Fibroblast of skin of right quadriceps (primary cell): ENCODE measurements around the gene IFT27.

Source experiments
- DNase-seq: peaks from one replicate; pipeline ENCODE4 v3.0.0-alpha.2; 2013

IFT27 gene

DNA sequence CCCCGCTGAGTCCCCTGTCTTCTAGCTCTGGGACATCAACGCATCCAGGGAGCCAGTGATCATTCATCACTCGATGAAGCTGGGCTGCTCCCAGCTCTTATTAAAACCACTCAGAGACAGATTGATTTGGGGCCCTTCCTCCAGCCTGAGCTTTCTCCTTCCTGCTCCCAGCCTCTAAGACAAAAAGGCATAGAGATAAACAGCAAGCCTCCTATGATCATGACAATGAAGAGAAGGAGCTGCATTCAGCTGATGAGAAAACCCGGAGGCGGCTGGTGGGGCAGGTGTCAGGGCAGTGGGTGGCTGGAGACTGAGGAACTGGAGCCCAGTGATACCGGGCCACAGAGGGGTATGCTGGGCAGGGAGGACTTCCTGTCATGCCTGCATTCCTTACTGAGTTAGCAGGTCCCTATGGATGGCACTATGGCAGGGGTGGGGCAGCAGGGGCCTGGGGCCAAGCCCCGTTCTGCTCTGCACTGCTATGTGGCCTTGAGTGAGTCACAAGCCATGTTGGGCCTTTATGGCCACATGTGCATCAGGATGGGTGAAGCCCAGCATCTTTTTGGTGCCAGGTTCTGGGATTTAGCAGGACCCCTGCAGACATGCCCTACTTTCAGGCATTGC lies 20.7 kb upstream of the IFT27 start:
- no peak for DNase-seq

GRCh38 chr22:36795633-36796032 lies 19.7 kb upstream of the IFT27 start:
- no peak for DNase-seq

DNA sequence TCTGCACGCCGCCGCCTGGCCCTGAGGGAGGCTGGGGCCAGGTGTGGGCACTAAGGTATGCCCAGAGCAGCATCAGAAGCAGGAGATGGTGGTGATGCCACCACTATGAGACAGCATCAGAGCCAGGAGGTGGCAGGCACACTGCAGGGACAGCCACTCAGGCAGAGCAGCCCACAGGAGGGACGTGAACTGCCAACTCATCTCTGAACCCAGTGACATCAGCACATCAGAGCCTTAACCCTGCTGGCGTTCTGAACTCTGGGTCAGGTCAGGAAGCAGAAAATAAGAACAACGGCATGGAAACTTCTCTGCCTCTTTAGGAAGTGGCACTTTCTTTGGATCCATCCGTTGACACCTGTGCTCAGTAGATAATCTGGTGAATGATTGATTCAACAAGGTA lies 14.7 kb upstream of the IFT27 start:
- no peak for DNase-seq

DNA sequence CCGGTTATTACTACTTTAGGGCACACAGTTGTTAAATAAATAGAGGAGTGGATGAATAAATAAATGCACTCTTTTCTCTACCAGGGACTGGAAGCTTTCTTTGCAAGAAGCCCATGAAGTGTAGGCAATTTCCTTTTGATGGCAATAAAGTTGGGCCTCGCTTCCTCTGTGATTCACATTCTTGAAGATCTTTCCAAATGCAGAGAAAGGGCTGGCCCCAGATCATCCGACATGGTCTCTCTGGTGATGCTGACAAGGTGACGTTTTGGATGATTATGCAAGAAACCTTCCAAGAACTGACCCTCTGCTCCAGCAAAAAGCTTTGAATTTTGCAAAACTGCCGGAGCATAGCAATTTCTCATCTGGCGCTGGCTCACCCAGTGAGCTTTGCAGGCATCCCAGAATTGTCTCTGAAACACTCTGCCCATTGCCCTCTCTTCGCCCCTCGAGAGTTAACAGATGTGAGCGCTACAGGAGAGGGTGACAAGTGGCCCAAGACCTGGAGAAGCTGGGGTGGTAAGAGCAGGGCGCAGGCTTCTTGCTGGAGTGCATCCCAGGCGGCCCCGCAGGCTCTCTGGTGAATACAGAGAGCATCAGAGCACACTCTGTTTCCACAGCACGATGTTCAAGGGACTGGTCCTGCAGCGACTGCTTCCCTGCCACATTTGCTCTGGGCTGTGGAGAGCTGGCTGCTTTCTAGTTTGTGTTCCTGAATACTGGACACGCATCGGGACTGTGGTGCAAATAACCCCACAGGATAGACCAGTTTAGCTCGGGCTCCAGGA lies 11.5 kb upstream of the IFT27 start:
- no peak for DNase-seq

DNA sequence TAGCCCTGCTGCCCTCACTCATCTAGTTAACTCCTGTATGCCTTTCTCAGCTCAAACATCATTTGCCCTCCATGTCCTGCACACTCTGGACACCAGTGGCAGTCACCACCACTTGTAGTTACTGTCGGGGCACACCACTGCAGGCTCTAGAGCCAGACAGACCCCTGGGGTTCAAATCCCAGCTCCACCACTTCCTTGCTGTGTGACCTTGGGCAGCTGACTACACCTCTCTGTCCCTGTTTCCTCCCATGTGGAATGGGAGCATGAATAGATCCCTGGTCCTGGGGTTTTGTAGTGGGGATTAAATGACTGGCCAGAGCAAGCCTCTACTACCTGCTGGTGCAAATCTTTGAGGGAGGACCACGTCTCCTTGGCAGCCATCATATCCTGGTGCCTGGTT lies 7.8 kb upstream of the IFT27 start:
- no peak for DNase-seq

- peak; percentile 75 for DNase-seq
Measured at GRCh38 chr22:36781656-36782627, 6.0 kb upstream of the IFT27 start.

- DNase-seq: no peak
Measured at GRCh38 chr22:36778020-36778419, 2.1 kb upstream of the IFT27 start.

DNA sequence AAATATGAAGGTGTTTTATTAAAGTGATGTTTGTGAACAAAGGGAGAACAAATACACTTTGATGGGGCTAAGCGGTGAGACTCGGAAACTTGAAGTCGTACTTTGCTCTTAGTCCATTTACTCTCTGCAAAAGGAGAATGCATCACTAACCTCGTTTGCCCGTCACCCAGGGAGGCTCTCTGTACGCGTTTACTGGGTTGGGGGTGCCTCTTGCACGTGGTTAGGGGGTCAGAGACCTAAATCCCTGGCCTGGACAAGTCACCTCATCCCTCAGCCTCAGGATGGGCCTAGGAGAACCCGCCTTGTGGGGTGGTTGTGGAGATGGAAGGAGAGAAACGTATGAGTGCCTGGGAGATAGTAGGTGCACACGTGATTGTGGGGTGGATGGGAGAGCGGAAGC lies 803 bp upstream of the IFT27 start:
- no peak for DNase-seq

DNA sequence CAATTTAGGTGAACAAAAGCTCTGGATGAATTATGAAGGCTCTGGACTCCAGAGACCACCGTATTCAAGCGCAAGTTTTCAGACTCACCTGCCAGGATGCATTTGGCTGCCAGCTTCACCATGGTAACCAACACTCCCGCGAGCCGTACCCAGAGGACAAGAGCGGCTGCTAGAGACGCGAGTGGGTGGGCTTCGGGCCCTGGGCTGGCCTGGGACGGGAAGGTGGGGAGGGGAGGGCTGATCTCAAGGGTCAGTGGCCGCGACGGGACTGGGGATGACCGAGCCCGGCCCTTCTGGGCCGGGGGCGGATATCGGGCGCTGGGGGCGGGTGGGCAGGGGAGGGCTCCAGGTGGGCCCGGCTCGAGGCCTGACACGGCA lies 344 bp downstream of the IFT27 start:
- no peak for DNase-seq

DNA sequence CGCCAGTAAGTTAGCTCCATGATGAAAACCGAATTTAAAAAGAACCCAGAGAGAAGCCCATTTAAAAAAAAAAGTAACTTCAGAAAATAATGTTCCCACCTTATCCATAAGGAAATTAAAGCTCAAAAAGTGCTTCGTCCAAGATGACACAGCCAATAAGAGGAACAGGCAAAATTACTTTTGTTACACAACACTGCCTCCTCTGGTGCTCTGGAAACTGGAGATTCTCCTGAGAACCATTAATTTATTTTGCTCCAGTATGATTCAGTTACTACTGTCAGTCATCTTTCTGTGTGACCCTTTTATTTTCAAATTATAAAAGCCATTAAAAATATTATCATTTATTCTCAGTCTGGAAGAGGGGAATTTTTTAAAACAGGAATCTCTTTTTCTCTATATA lies 2.0 kb downstream of the IFT27 start:
- peak; percentile 21 for DNase-seq

GRCh38 chr22:36772451-36772850 lies 3.5 kb downstream of the IFT27 start:
- DNase-seq: no peak

- no peak for DNase-seq
Measured at GRCh38 chr22:36771356-36772063, 4.4 kb downstream of the IFT27 start.

- no peak for DNase-seq
Measured at GRCh38 chr22:36770513-36771231, 5.2 kb downstream of the IFT27 start.

GRCh38 chr22:36769541-36770512 lies 6.1 kb downstream of the IFT27 start:
- no peak for DNase-seq

DNA sequence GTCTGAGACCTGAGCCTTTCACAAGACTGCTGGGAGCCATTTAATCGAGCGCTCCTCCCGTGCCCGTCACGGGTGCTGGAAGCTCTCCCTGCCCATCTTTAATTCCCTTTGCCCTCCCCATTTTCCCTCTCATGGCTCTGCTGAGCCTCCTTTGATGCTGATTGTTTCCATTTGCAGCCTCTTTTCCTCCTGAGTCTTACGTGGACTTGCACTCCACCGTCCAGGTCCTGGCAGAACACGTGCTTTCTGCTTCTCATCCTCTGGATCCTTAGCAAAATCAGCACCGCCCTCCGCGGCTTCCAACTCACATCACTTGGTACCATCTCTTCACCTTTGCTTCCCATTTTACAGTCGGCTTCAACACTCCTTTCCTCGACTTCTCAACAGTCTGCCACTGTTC lies 7.3 kb downstream of the IFT27 start:
- DNase-seq: no peak

GRCh38 chr22:36768141-36768540 lies 7.8 kb downstream of the IFT27 start:
- no peak for DNase-seq

DNA sequence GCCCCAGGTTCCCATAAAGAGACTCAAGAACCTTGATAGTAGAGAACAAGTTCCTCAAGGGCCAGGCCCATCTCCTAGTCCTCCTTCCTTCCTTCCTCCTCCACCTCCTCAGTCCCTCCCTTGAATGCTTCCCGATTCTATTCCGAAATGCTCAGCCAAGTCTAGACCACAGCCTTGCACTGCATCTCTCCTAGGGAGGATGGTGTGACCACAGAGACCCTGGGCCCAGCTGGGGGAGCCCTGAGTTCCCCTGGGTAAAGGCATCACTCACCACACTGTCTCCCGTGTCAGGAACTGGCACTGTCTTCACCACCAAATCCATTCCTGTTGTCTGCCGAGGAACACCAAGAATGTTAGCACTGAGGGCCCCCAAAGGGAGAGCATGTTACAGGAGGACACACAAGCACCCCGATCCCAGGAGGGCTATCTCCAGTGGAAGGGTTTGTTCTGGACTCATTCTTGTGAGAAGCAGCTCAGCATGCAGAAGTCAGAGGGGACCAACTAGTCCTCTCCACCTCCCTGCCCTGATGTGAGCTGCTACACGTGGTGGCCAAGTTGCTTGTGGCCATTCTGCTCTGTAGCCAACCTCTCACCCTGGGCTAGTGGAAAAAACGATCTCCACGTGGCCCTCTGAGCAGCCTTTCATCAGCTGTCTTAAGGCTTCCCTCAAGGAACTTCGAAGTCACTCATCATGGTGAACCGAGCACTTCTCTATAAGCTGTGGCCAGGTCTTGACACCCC lies 8.7 kb downstream of the IFT27 start:
- no peak for DNase-seq

- DNase-seq: peak; percentile 26
Measured at GRCh38 chr22:36765943-36766450, 9.9 kb downstream of the IFT27 start.

DNA sequence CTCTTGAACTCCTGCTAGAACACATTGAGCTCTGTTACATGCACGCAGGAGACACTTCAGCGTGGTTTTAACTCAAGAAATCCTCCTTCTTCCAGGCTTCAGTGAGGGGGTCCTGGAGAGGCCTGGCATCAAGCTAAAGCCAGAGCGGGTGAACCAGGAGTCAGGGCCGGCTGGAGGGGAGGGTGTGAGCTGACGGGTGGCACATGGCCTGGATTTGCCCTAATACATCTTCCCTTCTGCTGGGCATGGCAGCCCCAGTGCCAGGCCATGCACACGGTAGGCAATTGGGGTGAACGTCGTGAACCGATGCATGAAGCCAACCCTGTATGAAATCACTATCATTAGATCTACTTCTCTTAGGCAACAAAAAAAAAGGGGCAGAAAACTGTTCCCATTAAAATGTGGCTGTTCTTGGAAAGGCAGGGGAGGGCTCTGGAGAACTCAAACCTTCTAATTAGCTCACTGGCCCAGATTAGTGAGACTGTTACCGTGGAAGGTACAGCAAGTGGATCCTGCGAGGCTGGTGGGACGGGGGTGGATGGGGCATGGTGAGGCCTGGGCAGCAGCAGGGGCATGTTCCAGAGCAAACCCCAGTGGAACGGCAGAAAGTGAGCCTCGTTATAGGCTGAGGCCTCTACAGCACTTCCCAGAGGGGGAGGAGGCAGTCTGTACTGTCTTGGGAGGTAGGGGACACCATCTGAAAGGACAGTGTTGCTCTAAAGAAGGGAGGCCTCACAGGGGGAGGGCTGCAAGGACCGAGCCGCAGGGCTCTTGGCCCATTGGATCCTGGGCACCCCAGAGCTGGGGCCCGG lies 10.6 kb downstream of the IFT27 start:
- no peak for DNase-seq
